Stimulated activated CD8-positive, alpha-beta memory T cell treated with anti-CD3 and anti-CD28 coated beads, Interleukin-4, amount 100 ng/mL, for 24 hours (primary cell): ENCODE results near the gene XCL1.
"Not testable (repeated sequence)": the region's sequence is repeated elsewhere in the genome, so short reads cannot be mapped to it uniquely, and the experiment has no call there.

Experiments used
- DNase-seq: peaks from one replicate; pipeline ENCODE4 v3.0.0-alpha.2; 2020; ENCODE audit warnings: low read depth

Gene XCL1

GRCh38 chr1:168567568-168567967, 8.8 kb upstream of the XCL1 start:
- DNase-seq = no peak

- DNase-seq = no peak
Measured at GRCh38 chr1:168568346-168568745, 8.1 kb upstream of the XCL1 start.

GRCh38 chr1:168570652-168571051, 5.8 kb upstream of the XCL1 start:
- DNase-seq = no peak

- DNase-seq = no peak
Measured at GRCh38 chr1:168572633-168573032, 3.8 kb upstream of the XCL1 start.

- not testable (repeated sequence) for DNase-seq
Measured at GRCh38 chr1:168574234-168574633, 2.2 kb upstream of the XCL1 start.

- not testable (repeated sequence) for DNase-seq
Measured at GRCh38 chr1:168578531-168579185, 2.3 kb downstream of the XCL1 start.

GRCh38 chr1:168580290-168580689, 3.9 kb downstream of the XCL1 start:
- DNase-seq = not testable (repeated sequence)

- DNase-seq = not testable (repeated sequence)
Measured at GRCh38 chr1:168580991-168581390, 4.6 kb downstream of the XCL1 start.

GRCh38 chr1:168581817-168582572, 5.6 kb downstream of the XCL1 start:
- no peak for DNase-seq

GRCh38 chr1:168582688-168583336, 6.4 kb downstream of the XCL1 start:
- DNase-seq = no peak

GRCh38 chr1:168583571-168583970, 7.2 kb downstream of the XCL1 start:
- no peak for DNase-seq

GRCh38 chr1:168585191-168585590, 8.8 kb downstream of the XCL1 start:
- DNase-seq = no peak

- no peak for DNase-seq
Measured at GRCh38 chr1:168585937-168586336, 9.5 kb downstream of the XCL1 start.

- no peak for DNase-seq
Measured at GRCh38 chr1:168589167-168589566, 12.8 kb downstream of the XCL1 start.

GRCh38 chr1:168591066-168591465, 14.7 kb downstream of the XCL1 start:
- no peak for DNase-seq

GRCh38 chr1:168591641-168592250, 15.3 kb downstream of the XCL1 start:
- DNase-seq = no peak

- not testable (repeated sequence) for DNase-seq
Measured at GRCh38 chr1:168595403-168595802, 19.0 kb downstream of the XCL1 start.

- DNase-seq = no peak
Measured at GRCh38 chr1:168598125-168598524, 21.7 kb downstream of the XCL1 start.

- no peak for DNase-seq
Measured at GRCh38 chr1:168598892-168599291, 22.5 kb downstream of the XCL1 start.

- no peak for DNase-seq
Measured at GRCh38 chr1:168599641-168600040, 23.2 kb downstream of the XCL1 start.

GRCh38 chr1:168601051-168601450, 24.6 kb downstream of the XCL1 start:
- no peak for DNase-seq

- DNase-seq = peak; percentile 52
Measured at GRCh38 chr1:168603501-168604110, 27.2 kb downstream of the XCL1 start.
